ENCODE results near the gene DGKQ. TPM values are rescaled to one million over a fixed set of nuclear protein-coding genes. Genes with fewer than 3 reads are reported as not detected.
"Not testable (repeated sequence)": the region's sequence is repeated elsewhere in the genome, so short reads cannot be mapped to it uniquely, and the experiment has no call there.

The DGKQ gene
- total RNA-seq, 2 donors from 2014 or later: 39.4 to 68.2 TPM

DNA sequence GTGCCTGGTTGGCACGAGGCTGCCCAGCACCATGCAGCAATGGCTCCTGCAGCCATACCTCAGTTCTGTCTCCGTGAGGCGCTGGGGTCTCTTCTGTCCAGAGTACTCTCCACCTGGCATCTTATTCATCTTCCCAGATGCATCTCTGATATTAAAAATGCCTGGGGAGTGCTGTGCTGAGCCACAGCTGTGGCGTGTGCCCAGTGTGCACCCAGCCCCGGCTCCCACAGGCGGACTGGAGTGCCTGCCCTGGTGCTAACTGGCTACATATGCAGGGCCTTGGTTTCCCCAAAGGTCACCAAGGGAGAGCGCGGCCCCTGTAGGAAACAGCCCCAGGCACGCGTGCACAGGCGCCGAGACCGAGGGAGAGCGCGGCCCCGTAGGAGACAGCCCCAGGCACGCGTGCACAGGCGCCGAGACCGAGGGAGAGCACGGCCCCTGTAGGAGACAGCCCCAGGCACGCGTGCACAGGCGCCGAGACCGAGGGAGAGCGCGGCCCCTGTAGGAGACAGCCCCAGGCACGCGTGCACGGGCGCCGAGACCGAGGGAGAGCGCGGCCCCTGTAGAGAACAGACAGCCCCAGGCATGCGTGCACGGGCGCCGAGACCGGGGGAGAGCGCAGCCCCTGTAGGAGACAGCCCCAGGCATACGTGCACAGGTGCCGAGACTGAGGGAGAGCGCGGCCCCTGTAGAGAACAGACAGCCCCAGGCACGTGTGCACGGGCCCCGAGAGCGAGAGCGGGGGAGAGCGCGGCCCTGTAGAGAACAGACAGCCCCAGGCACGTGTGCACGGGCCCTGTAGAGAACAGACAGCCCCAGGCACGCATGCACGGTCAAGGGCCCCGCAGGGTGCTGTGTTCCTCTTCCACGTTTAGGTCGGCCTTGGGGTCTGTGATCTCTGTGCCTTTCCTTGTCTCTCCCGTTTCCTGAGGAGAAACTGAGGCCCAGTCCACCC is 26.6 kb downstream of the DGKQ start:
- Histone ChIP-seq H3K4me1 (no peaks in the 10 kb centered on the region), H3K27ac (no peak overlapping the region), H3K9me3 (no peaks in the 10 kb centered on the region), H3K36me3 (no peaks in the 10 kb centered on the region), H3K9ac (ENCODE audit: low read depth in 2 of 2, low read length in 2 of 2) (no peak overlapping the region), H3K27me3 (no peaks in the 10 kb centered on the region), H3K4me3 (no peak overlapping the region)
- intact Hi-C loops (cut with DNase I): no loop called here
- DNase-seq: no peak
- TF ChIP-seq, protein P1, sequence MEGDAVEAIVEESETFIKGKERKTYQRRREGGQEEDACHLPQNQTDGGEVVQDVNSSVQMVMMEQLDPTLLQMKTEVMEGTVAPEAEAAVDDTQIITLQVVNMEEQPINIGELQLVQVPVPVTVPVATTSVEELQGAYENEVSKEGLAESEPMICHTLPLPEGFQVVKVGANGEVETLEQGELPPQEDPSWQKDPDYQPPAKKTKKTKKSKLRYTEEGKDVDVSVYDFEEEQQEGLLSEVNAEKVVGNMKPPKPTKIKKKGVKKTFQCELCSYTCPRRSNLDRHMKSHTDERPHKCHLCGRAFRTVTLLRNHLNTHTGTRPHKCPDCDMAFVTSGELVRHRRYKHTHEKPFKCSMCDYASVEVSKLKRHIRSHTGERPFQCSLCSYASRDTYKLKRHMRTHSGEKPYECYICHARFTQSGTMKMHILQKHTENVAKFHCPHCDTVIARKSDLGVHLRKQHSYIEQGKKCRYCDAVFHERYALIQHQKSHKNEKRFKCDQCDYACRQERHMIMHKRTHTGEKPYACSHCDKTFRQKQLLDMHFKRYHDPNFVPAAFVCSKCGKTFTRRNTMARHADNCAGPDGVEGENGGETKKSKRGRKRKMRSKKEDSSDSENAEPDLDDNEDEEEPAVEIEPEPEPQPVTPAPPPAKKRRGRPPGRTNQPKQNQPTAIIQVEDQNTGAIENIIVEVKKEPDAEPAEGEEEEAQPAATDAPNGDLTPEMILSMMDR (IDR thresholded peaks at IDR 0.05): no peak

DNA sequence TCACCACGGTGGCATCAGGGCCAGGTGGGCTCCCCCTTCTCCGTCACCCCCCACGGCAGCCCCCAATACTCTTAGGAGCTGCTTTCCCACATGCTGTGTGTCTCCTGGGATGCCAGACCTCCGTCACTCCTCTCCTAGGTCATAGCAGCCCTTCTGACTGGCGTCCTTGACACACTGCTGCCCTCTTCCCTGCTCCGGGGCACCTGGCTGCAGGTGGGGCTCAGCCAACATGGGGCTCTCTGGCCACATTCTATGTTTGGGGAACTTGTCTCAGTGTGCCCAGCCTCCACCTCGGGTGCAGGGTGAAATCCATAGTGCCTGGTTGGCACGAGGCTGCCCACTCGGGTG is 27.3 kb downstream of the DGKQ start:
- Histone ChIP-seq H3K27me3 (no peaks in the 10 kb centered on the region), H3K9ac (ENCODE audit: low read depth in 2 of 2, low read length in 2 of 2) (no peak overlapping the region), H3K9me3 (no peaks in the 10 kb centered on the region), H3K4me1 (no peaks in the 10 kb centered on the region), H3K36me3 (no peaks in the 10 kb centered on the region), H3K27ac (no peak overlapping the region), H3K4me3 (no peak overlapping the region)
- TF ChIP-seq, protein P1 (IDR thresholded peaks at IDR 0.05): no peak
- DNase-seq: no peak
- intact Hi-C loops (cut with DNase I): no loop called here

GRCh38 chr4:945274-946102 is 27.9 kb downstream of the DGKQ start:
- Histone ChIP-seq H3K27ac (no peak overlapping the region), H3K9ac (ENCODE audit: low read depth in 2 of 2, low read length in 2 of 2) (no peak overlapping the region), H3K9me3 (no peaks in the 10 kb centered on the region), H3K4me1 (no peaks in the 10 kb centered on the region), H3K4me3 (no peak overlapping the region), H3K36me3 (no peaks in the 10 kb centered on the region), H3K27me3 (no peaks in the 10 kb centered on the region)
- intact Hi-C loops (cut with DNase I): no loop called here
- TF ChIP-seq, protein P1 (IDR thresholded peaks at IDR 0.05): no peak
- DNase-seq: no peak

- DNase-seq; H3K4me1 ChIP-seq; H3K4me3 ChIP-seq; H3K36me3 ChIP-seq; H3K27ac ChIP-seq; intact Hi-C loops (cut with DNase I); H3K9me3 ChIP-seq; H3K27me3 ChIP-seq; H3K9ac ChIP-seq (ENCODE audit: low read depth in 2 of 2, low read length in 2 of 2): not testable (repeated sequence)
Measured at GRCh38 chr4:939508-939907, 33.9 kb downstream of the DGKQ start.

DNA sequence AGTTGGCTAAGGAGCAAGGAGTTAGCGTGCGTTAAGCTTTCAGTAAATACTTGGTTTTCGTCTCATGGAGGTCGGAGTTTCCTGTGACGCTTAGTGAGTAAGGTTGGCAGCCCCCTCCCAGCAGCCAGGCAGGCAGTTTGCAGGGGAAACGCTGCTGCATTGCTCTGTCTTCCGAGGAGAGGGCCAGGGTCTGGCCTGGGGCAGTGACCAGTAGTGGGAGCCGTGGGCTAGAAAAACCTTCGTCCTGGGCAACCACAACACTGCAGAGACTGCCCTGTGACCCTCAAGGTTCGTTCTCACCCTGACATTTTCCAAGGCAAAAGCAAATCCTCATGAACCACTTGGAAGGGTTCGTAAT is 40.7 kb downstream of the DGKQ start:
- Histone ChIP-seq H3K27ac (peak overlapping the region; percentile 91), H3K9me3 (no peaks in the 10 kb centered on the region), H3K36me3 (no peaks in the 10 kb centered on the region), H3K4me1 (peaks cover 19% of the 10 kb centered on the region), H3K27me3 (no peaks in the 10 kb centered on the region), H3K4me3 (peak overlapping the region; percentile 96), H3K9ac (ENCODE audit: low read depth in 2 of 2, low read length in 2 of 2) (peak overlapping the region; percentile 68 to 95)
- TF ChIP-seq, protein P1 (IDR thresholded peaks at IDR 0.05): no peak
- intact Hi-C loops (cut with DNase I): no loop called here
- peak; percentile 37 for DNase-seq

Data from colonic mucosa (tissue), 4 donors.